Measurements from ENCODE around the gene ARMC8.
"Not testable (repeated sequence)": the region's sequence is repeated elsewhere in the genome, so short reads cannot be mapped to it uniquely, and the experiment has no call there.

ARMC8 gene

GRCh38 chr3:138187296-138188012 is at the start of gene ARMC8:
TSS of gene ARMC8 (plus strand) at chr3:138187301. CDS start at chr3:138187555, 254 bp downstream.
- peak; percentile 60 to 98 (median 89) for DNase-seq

- no peak for DNase-seq
Measured at GRCh38 chr3:138137861-138138260, 49.2 kb upstream of the ARMC8 start.

- DNase-seq = no peak
Measured at GRCh38 chr3:138139691-138140090, 47.4 kb upstream of the ARMC8 start.

GRCh38 chr3:138140940-138141339 is 46.2 kb upstream of the ARMC8 start:
- DNase-seq = no peak

GRCh38 chr3:138142181-138142580 is 44.9 kb upstream of the ARMC8 start:
- not testable (repeated sequence) for DNase-seq

GRCh38 chr3:138148503-138148902 is 38.6 kb upstream of the ARMC8 start:
- no peak for DNase-seq

- DNase-seq = no peak
Measured at GRCh38 chr3:138154534-138154933, 32.6 kb upstream of the ARMC8 start.

- DNase-seq = no peak
Measured at GRCh38 chr3:138157743-138158142, 29.4 kb upstream of the ARMC8 start.

GRCh38 chr3:138165061-138165460 is 22.0 kb upstream of the ARMC8 start:
- no peak for DNase-seq

- no peak for DNase-seq
Measured at GRCh38 chr3:138172625-138173024, 14.5 kb upstream of the ARMC8 start.

- no peak for DNase-seq
Measured at GRCh38 chr3:138173769-138174420, 13.2 kb upstream of the ARMC8 start.

GRCh38 chr3:138174421-138175131 is 12.5 kb upstream of the ARMC8 start, which contains the start of gene DBR1:
TSS of gene DBR1 (minus strand) at chr3:138174921. CDS start at chr3:138174795, 126 bp downstream.
- DNase-seq = peak in 13 of 14 donors; percentile 4 to 81 (median 62)

- peak in 1 of 14 donors; percentile 64 for DNase-seq
Measured at GRCh38 chr3:138180375-138181029, 6.6 kb upstream of the ARMC8 start.

GRCh38 chr3:138184994-138185393 is 2.1 kb upstream of the ARMC8 start:
- no peak for DNase-seq

GRCh38 chr3:138186221-138186620 is 880 bp upstream of the ARMC8 start:
- peak in 1 of 14 donors; percentile 5 for DNase-seq

- no peak for DNase-seq
Measured at GRCh38 chr3:138186803-138187295, 252 bp upstream of the ARMC8 start.

- DNase-seq = peak in 1 of 14 donors; percentile 31
Measured at GRCh38 chr3:138188013-138188730, 1.1 kb downstream of the ARMC8 start.

- peak in 1 of 14 donors; percentile 91 for DNase-seq
Measured at GRCh38 chr3:138195481-138195880, 8.4 kb downstream of the ARMC8 start.

- DNase-seq = no peak
Measured at GRCh38 chr3:138196023-138196422, 8.9 kb downstream of the ARMC8 start.

GRCh38 chr3:138197058-138197457 is 10.0 kb downstream of the ARMC8 start:
- peak in 6 of 14 donors; percentile 2 to 31 (median 7) for DNase-seq

GRCh38 chr3:138197524-138197923 is 10.4 kb downstream of the ARMC8 start:
- no peak for DNase-seq

- no peak for DNase-seq
Measured at GRCh38 chr3:138199851-138200250, 12.8 kb downstream of the ARMC8 start.

Data from C1 segment of cervical spinal cord (tissue), 14 donors.